OCI-LY3 (cell line): Measurements from ENCODE around the gene CTNNA3.

Experiments used
- H2AFZ ChIP-seq: fragments of 200-600, 300-600 bp; shearing (Covaris generic); 2 replicates; pipeline ENCODE4 v1.6.0; 2014; ENCODE audit warnings: antibody characterized with exemption, low read depth, low read length
- H3K27ac ChIP-seq: fragments of 200-600, 300-600 bp; sonication (generic); 2 replicates; pipeline ENCODE4 v1.5.1; 2014; ENCODE audit warnings: mild to moderate bottlenecking, low read length, moderate library complexity, mixed read lengths
- H3K27me3 ChIP-seq: fragments of 200-600, 300-600 bp; sonication (generic); 2 replicates; pipeline ENCODE4 v1.6.1; 2014; ENCODE audit warnings: low read depth, low read length, mixed read lengths
- H3K36me3 ChIP-seq: fragments of 200-600, 300-600 bp; sonication (generic); replicated peaks from 2 replicates; pipeline ENCODE3; 2014; ENCODE audit warnings: low read depth, low read length, mixed read lengths
- H3K4me1 ChIP-seq: fragments of 300-600, 200-600 bp; sonication (generic); 2 replicates; pipeline ENCODE4 v1.6.1; 2014; ENCODE audit warnings: low read length, mixed read lengths
- H3K4me2 ChIP-seq: fragments of 200-600, 300-600 bp; sonication (generic); 2 replicates; pipeline ENCODE4 v1.6.1; 2014; ENCODE audit warnings: low read length, mixed read lengths
- H3K4me3 ChIP-seq: fragments of 300-600, 200-600 bp; sonication (generic); 2 replicates; pipeline ENCODE4 v1.5.1; 2014; ENCODE audit warnings: antibody characterized with exemption, mild to moderate bottlenecking, low read length, moderate library complexity
- H3K79me2 ChIP-seq: fragments of 300-600, 200-600 bp; shearing (Covaris generic); 2 replicates; pipeline ENCODE4 v1.6.1; 2014; ENCODE audit warnings: mild to moderate bottlenecking, low read length, mixed read lengths
- H3K9ac ChIP-seq: fragments of 300-600, 200-600 bp; shearing (Covaris generic); 2 replicates; pipeline ENCODE4 v1.6.0; 2014; ENCODE audit warnings: mild to moderate bottlenecking, low read length, moderate library complexity
- H3K9me3 ChIP-seq: fragments of 200-600, 300-600 bp; shearing (Covaris generic); 2 replicates; pipeline ENCODE4 v1.6.1; 2014; ENCODE audit warnings: low read length, mixed read lengths; ENCODE audit not compliant: insufficient read depth
- H4K20me1 ChIP-seq: fragments of 200-600, 300-600 bp; sonication (generic); 2 replicates; pipeline ENCODE4 v1.6.1; 2016; ENCODE audit warnings: low read length, mixed read lengths; ENCODE audit not compliant: insufficient read depth
- EZH2phosphoT487 ChIP-seq: fragments of 200-600 bp; shearing (Covaris generic); IDR thresholded peaks from 2 replicates; pipeline ENCODE4 v1.6.1; 2018; ENCODE audit warnings: antibody characterized with exemption, mixed run types, low read depth
- TF ChIP-seq, protein P1 (sequence below): fragments of 200-600, 300-600 bp; sonication (generic); IDR thresholded peaks from 2 replicates; pipeline ENCODE4 v1.5.1; 2014; ENCODE audit warnings: antibody characterized with exemption, low read length, low read depth

CTNNA3 gene

GRCh38 chr10:67302701-67303100 lies 393.3 kb downstream of the CTNNA3 start:
- no peak overlapping the region for H2AFZ ChIP-seq
- no peak overlapping the region for H3K9ac ChIP-seq
- H3K79me2 ChIP-seq: no peaks in the 10 kb centered on the region
- no peak overlapping the region for H3K4me2 ChIP-seq
- H3K36me3 ChIP-seq: no peaks in the 10 kb centered on the region
- TF ChIP-seq, protein P1, sequence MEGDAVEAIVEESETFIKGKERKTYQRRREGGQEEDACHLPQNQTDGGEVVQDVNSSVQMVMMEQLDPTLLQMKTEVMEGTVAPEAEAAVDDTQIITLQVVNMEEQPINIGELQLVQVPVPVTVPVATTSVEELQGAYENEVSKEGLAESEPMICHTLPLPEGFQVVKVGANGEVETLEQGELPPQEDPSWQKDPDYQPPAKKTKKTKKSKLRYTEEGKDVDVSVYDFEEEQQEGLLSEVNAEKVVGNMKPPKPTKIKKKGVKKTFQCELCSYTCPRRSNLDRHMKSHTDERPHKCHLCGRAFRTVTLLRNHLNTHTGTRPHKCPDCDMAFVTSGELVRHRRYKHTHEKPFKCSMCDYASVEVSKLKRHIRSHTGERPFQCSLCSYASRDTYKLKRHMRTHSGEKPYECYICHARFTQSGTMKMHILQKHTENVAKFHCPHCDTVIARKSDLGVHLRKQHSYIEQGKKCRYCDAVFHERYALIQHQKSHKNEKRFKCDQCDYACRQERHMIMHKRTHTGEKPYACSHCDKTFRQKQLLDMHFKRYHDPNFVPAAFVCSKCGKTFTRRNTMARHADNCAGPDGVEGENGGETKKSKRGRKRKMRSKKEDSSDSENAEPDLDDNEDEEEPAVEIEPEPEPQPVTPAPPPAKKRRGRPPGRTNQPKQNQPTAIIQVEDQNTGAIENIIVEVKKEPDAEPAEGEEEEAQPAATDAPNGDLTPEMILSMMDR: no peak
- TF ChIP-seq EZH2phosphoT487: no peak
- no peaks in the 10 kb centered on the region for H3K27me3 ChIP-seq
- no peaks in the 10 kb centered on the region for H3K4me1 ChIP-seq
- H4K20me1 ChIP-seq: no peaks in the 10 kb centered on the region
- H3K9me3 ChIP-seq: no peaks in the 10 kb centered on the region
- no peak overlapping the region for H3K27ac ChIP-seq
- H3K4me3 ChIP-seq: no peak overlapping the region

- Histone ChIP-seq H3K4me3 (no peak overlapping the region), H4K20me1 (no peaks in the 10 kb centered on the region), H3K9me3 (no peaks in the 10 kb centered on the region), H3K27me3 (no peaks in the 10 kb centered on the region), H2AFZ (no peak overlapping the region), H3K4me1 (no peaks in the 10 kb centered on the region), H3K36me3 (no peaks in the 10 kb centered on the region), H3K27ac (no peak overlapping the region), H3K4me2 (no peak overlapping the region), H3K9ac (no peak overlapping the region), H3K79me2 (no peaks in the 10 kb centered on the region)
- TF ChIP-seq, protein P1: no peak
- no peak for TF ChIP-seq EZH2phosphoT487
Measured at GRCh38 chr10:67299761-67300160, 396.2 kb downstream of the CTNNA3 start.

GRCh38 chr10:67297637-67298181 lies 398.3 kb downstream of the CTNNA3 start:
- Histone ChIP-seq H3K4me1 (no peaks in the 10 kb centered on the region), H3K36me3 (no peaks in the 10 kb centered on the region), H3K4me2 (no peak overlapping the region), H4K20me1 (no peaks in the 10 kb centered on the region), H2AFZ (no peak overlapping the region), H3K4me3 (no peak overlapping the region), H3K27me3 (no peaks in the 10 kb centered on the region), H3K9ac (no peak overlapping the region), H3K9me3 (no peaks in the 10 kb centered on the region), H3K27ac (no peak overlapping the region), H3K79me2 (no peaks in the 10 kb centered on the region)
- TF ChIP-seq EZH2phosphoT487: no peak
- TF ChIP-seq, protein P1: no peak

GRCh38 chr10:67296926-67297325 lies 399.1 kb downstream of the CTNNA3 start:
- H3K27me3 ChIP-seq: no peaks in the 10 kb centered on the region
- no peak overlapping the region for H3K9ac ChIP-seq
- no peak overlapping the region for H2AFZ ChIP-seq
- no peaks in the 10 kb centered on the region for H3K79me2 ChIP-seq
- no peak overlapping the region for H3K27ac ChIP-seq
- TF ChIP-seq EZH2phosphoT487: no peak
- TF ChIP-seq, protein P1: no peak
- H3K4me3 ChIP-seq: no peak overlapping the region
- no peaks in the 10 kb centered on the region for H3K9me3 ChIP-seq
- H3K36me3 ChIP-seq: no peaks in the 10 kb centered on the region
- H3K4me1 ChIP-seq: no peaks in the 10 kb centered on the region
- no peaks in the 10 kb centered on the region for H4K20me1 ChIP-seq
- H3K4me2 ChIP-seq: no peak overlapping the region
